GM23338 (cell line): ENCODE data around the gene IGSF21. TPM values are rescaled to one million over a fixed set of nuclear protein-coding genes. Genes with fewer than 3 reads are reported as not detected.

Experiments
- ATAC-seq: fragments of 200-7000 bp; cut with Tn5 transposase; 3 replicates; pipeline ENCODE4 v1.9.1; 2020
- DNase-seq: peaks from one replicate; pipeline ENCODE4 v3.0.0-alpha.2; 2015; ENCODE audit warnings: low spot score
- H2AFZ ChIP-seq: fragments of 200-600 bp; sonication (generic); 2 replicates; pipeline ENCODE4 v1.8.0; 2016; ENCODE audit warnings: antibody characterized with exemption, mild to moderate bottlenecking, moderate library complexity
- H3F3A ChIP-seq: fragments of 200-600 bp; sonication (generic); replicated peaks from 2 replicates; pipeline ENCODE4 v1.8.0; 2017; ENCODE audit warnings: antibody characterized with exemption, mixed run types, low read depth
- H3K27ac ChIP-seq: fragments of 200-600 bp; sonication (generic); 2 replicates; pipeline ENCODE4 v1.6.1; 2016; ENCODE audit warnings: low read depth
- H3K27me3 ChIP-seq: fragments of 200-600 bp; sonication (generic); 2 replicates; pipeline ENCODE4 v1.8.0; 2016; ENCODE audit warnings: mild to moderate bottlenecking, mixed run types, moderate library complexity; ENCODE audit not compliant: insufficient read depth
- H3K36me3 ChIP-seq: fragments of 200-600 bp; sonication (generic); 2 replicates; pipeline ENCODE4 v1.8.0; 2016; ENCODE audit warnings: mild to moderate bottlenecking; ENCODE audit not compliant: insufficient read depth
- H3K4me1 ChIP-seq: fragments of 200-600 bp; sonication (generic); 2 replicates; pipeline ENCODE4 v1.8.0; 2016; ENCODE audit warnings: mild to moderate bottlenecking, moderate library complexity; ENCODE audit not compliant: insufficient read depth
- H3K4me2 ChIP-seq: fragments of 200-600 bp; sonication (generic); 2 replicates; pipeline ENCODE4 v1.7.1; 2017; ENCODE audit warnings: mixed run types
- H3K4me3 ChIP-seq: fragments of 200-600 bp; sonication (generic); 2 replicates; pipeline ENCODE4 v1.6.1; 2016; ENCODE audit warnings: mixed run types
- H3K79me2 ChIP-seq: fragments of 200-600 bp; sonication (generic); replicated peaks from 2 replicates; pipeline ENCODE4 v1.8.0; 2017; ENCODE audit warnings: mild to moderate bottlenecking; ENCODE audit not compliant: insufficient read depth
- H3K9me2 ChIP-seq: fragments of 200-600 bp; sonication (generic); 2 replicates; pipeline ENCODE4 v1.8.0; 2017; ENCODE audit not compliant: insufficient read depth
- H4K20me1 ChIP-seq: fragments of 200-600 bp; sonication (generic); replicated peaks from 2 replicates; pipeline ENCODE4 v1.8.0; 2017; ENCODE audit warnings: mild to moderate bottlenecking; ENCODE audit not compliant: insufficient read depth
- H3K27ac Mint-ChIP-seq: 2 replicates; pipeline ENCODE4 v1.8.0; 2020; ENCODE audit warnings: inconsistent platforms, mild to moderate bottlenecking, moderate library complexity, mixed read lengths
- H3K27me3 Mint-ChIP-seq: 3 replicates; pipeline ENCODE4 v1.8.0; 2022; ENCODE audit warnings: low read depth, mild to moderate bottlenecking, moderate library complexity, mixed read lengths, inconsistent platforms; ENCODE audit not compliant: insufficient read depth, poor library complexity
- H3K36me3 Mint-ChIP-seq: 3 replicates; pipeline ENCODE4 v1.8.0; 2021; ENCODE audit warnings: low read depth, mild to moderate bottlenecking, inconsistent platforms, moderate library complexity, mixed read lengths
- H3K4me1 Mint-ChIP-seq: 3 replicates; pipeline ENCODE4 v1.8.0; 2020; ENCODE audit warnings: mild to moderate bottlenecking, inconsistent platforms, mixed read lengths
- H3K4me3 Mint-ChIP-seq: 3 replicates; pipeline ENCODE4 v1.8.0; 2021; ENCODE audit warnings: moderate library complexity, mild to moderate bottlenecking, inconsistent platforms, mixed read lengths
- H3K9me3 Mint-ChIP-seq: 3 replicates; pipeline ENCODE4 v1.8.0; 2020; ENCODE audit warnings: moderate library complexity, mild to moderate bottlenecking, inconsistent platforms, mixed read lengths
- CREB1 ChIP-seq: fragments of 250-450 bp; sonication (Bioruptor Pico); IDR thresholded peaks from 2 replicates; pipeline ENCODE4 v1.5.0; 2020; ENCODE audit warnings: low read depth, mild to moderate bottlenecking, moderate library complexity
- ETS1 ChIP-seq: IDR thresholded peaks from 2 replicates; pipeline ENCODE4 v1.6.1; 2016; ENCODE audit warnings: antibody characterized with exemption
- EZH2 ChIP-seq: fragments of 200-600 bp; sonication (generic); IDR thresholded peaks from one replicate; pipeline ENCODE4 v1.8.0; 2017; ENCODE audit warnings: antibody characterized with exemption, mild to moderate bottlenecking, low read depth; ENCODE audit not compliant: unreplicated experiment
- EZH2phosphoT487 ChIP-seq: fragments of 200-600 bp; sonication (generic); IDR thresholded peaks from one replicate; pipeline ENCODE4 v1.8.1; 2018; ENCODE audit warnings: antibody characterized with exemption; ENCODE audit not compliant: unreplicated experiment
- NANOG ChIP-seq: IDR thresholded peaks from 2 replicates; pipeline ENCODE4 v1.6.1; 2016; ENCODE audit warnings: antibody characterized with exemption, borderline replicate concordance
- POLR2AphosphoS5 ChIP-seq: IDR thresholded peaks from 2 replicates; pipeline ENCODE4 v1.6.1; 2016; ENCODE audit warnings: antibody characterized with exemption, low read depth
- ZNF114 ChIP-seq: fragments of 250-450 bp; sonication (Bioruptor Pico); IDR thresholded peaks from 2 replicates; pipeline ENCODE4 v1.5.0; 2020; ENCODE audit warnings: mild to moderate bottlenecking, moderate library complexity
- ZNF331 ChIP-seq: fragments of 250-450 bp; sonication (Bioruptor Pico); IDR thresholded peaks from 2 replicates; pipeline ENCODE4 v1.5.0; 2020; ENCODE audit warnings: low read depth, mild to moderate bottlenecking, moderate library complexity
- ZNF462 ChIP-seq: fragments of 250-450 bp; sonication (Bioruptor Pico); IDR thresholded peaks from 2 replicates; pipeline ENCODE4 v1.5.0; 2020; ENCODE audit warnings: mild to moderate bottlenecking, moderate library complexity
- polyA plus RNA-seq: library from polyadenylated mRNA; unstranded; fragments of >200 nt; fragmentation: Nextera tagmentation; extraction: Ambion mirVana; gene quantifications from 2 replicates; pipeline ENCODE4 v1.2.1, GENCODE V29; 2016
- total RNA-seq: library from RNA; depleted of rRNA; stranded (reverse); fragments of >200 nt; shearing (Covaris generic); gene quantifications from 2 replicates; pipeline ENCODE4 v1.2.3, GENCODE V29; 2014

The IGSF21 gene
- total and polyA plus RNA-seq, 2 experiments from 2014 or later = 15.6 to 15.7 TPM

GRCh38 chr1:18408656-18409370, 301.2 kb downstream of the IGSF21 start (continued):
- no peak for TF ChIP-seq ETS1
- no peak for TF ChIP-seq CREB1
- TF ChIP-seq ZNF114 (CRISPR knock-in tag) = no peak
- no peak for TF ChIP-seq NANOG

GRCh38 chr1:18409609-18410237, 302.1 kb downstream of the IGSF21 start:
- no peaks in the 10 kb centered on the region; the same call in 1 of the 2 replicates for H3K9me2 ChIP-seq
- no peak overlapping the region for H2AFZ ChIP-seq
- no peak overlapping the region for H3K27ac ChIP-seq
- DNase-seq = no peak
- no peak overlapping the region for H3K4me3 ChIP-seq
- peaks cover 28% of the 10 kb centered on the region for H3K27me3 Mint-ChIP-seq
- ATAC-seq = no peak
- H3K36me3 Mint-ChIP-seq = peaks cover 45% of the 10 kb centered on the region
- H3K27ac Mint-ChIP-seq = no peak overlapping the region
- H3K4me1 Mint-ChIP-seq = peaks cover 40% of the 10 kb centered on the region
- no peak overlapping the region; the same call in 2 of the 3 replicates for H3K4me3 Mint-ChIP-seq
- peak overlapping the region; percentile 21; the same call in 1 of the 2 replicates for H3K4me2 ChIP-seq
- TF ChIP-seq ZNF114 (CRISPR knock-in tag) (no peak), POLR2AphosphoS5 (no peak), EZH2 (no peak), EZH2phosphoT487 (no peak), ZNF331 (CRISPR knock-in tag) (no peak)
- no peaks in the 10 kb centered on the region for H3K79me2 ChIP-seq
- H4K20me1 ChIP-seq = no peaks in the 10 kb centered on the region
- H3K4me1 ChIP-seq = peaks cover 38% of the 10 kb centered on the region
- H3K36me3 ChIP-seq = peaks cover 15% of the 10 kb centered on the region; the same call in 1 of the 2 replicates
- H3K27me3 ChIP-seq = no peaks in the 10 kb centered on the region
- H3K9me3 Mint-ChIP-seq = peaks cover 49% of the 10 kb centered on the region
- H3F3A ChIP-seq = 0 out of 2 replicates have a peak, but pooled peaks cover 3% of the 10 kb centered on the region

GRCh38 chr1:18410407-18410806, 302.8 kb downstream of the IGSF21 start:
- 0 out of 2 replicates have a peak overlapping the region, but pooled peaks have one; percentile 25 for H3K4me3 ChIP-seq
- 0 out of 2 replicates have a peak overlapping the region, but pooled peaks have one; percentile 21 for H3K4me2 ChIP-seq
- ATAC-seq = peak; percentile 63
- H3K27ac ChIP-seq = no peak overlapping the region; the same call in 1 of the 2 replicates
- H4K20me1 ChIP-seq = no peaks in the 10 kb centered on the region
- no peaks in the 10 kb centered on the region for H3K27me3 ChIP-seq
- H3K79me2 ChIP-seq = no peaks in the 10 kb centered on the region; the same call in 1 of the 2 replicates
- Mint-ChIP-seq H3K27me3 (peaks cover 28% of the 10 kb centered on the region), H3K27ac (no peak overlapping the region), H3K4me3 (no peak overlapping the region; the same call in 2 of the 3 replicates), H3K4me1 (peaks cover 40% of the 10 kb centered on the region), H3K9me3 (peaks cover 49% of the 10 kb centered on the region), H3K36me3 (peaks cover 48% of the 10 kb centered on the region)
- H3F3A ChIP-seq = 0 out of 2 replicates have a peak, but pooled peaks cover 3% of the 10 kb centered on the region
- H3K4me1 ChIP-seq = peaks cover 38% of the 10 kb centered on the region
- peaks cover 15% of the 10 kb centered on the region; the same call in 1 of the 2 replicates for H3K36me3 ChIP-seq
- DNase-seq = peak; percentile 78
- no peak overlapping the region for H2AFZ ChIP-seq
- H3K9me2 ChIP-seq = peaks cover 7% of the 10 kb centered on the region
- TF ChIP-seq POLR2AphosphoS5 = 0 out of 2 replicates have a peak, but pooled peaks have one; percentile 20
- TF ChIP-seq EZH2phosphoT487 = no peak
- no peak for TF ChIP-seq ZNF114 (CRISPR knock-in tag)
- TF ChIP-seq NANOG = no peak; the same call in 1 of the 2 replicates
- no peak for TF ChIP-seq ZNF462 (CRISPR knock-in tag)
- no peak for TF ChIP-seq CREB1
